Fibroblast of lung (primary cell): Measurements from ENCODE around the gene PBX1. TPM values are rescaled to one million over a fixed set of nuclear protein-coding genes. Genes with fewer than 3 reads are reported as not detected.

ENCODE experiments used
- DNase-seq, 2 donors: peaks; one replicate each; pipeline versions ENCODE4 v3.0.0 to v3.0.0-alpha.2; 2010; ENCODE audit warnings: low read depth in 2 of 2
- H2AFZ ChIP-seq: 2 replicates; pipeline ENCODE4 v1.5.1; 2012; ENCODE audit warnings: low read length, control low read depth, inconsistent platforms
- H3K27ac ChIP-seq: 2 replicates; pipeline ENCODE4 v1.5.1; 2011; ENCODE audit warnings: low read length, control low read depth; ENCODE audit not compliant: insufficient read depth
- H3K27me3 ChIP-seq: 2 replicates; pipeline ENCODE4 v1.5.1; 2011; ENCODE audit warnings: mild to moderate bottlenecking, low read length; ENCODE audit not compliant: control insufficient read depth, insufficient read depth
- H3K36me3 ChIP-seq: 2 replicates; pipeline ENCODE4 v1.5.1; 2011; ENCODE audit warnings: low read length; ENCODE audit not compliant: control insufficient read depth, insufficient read depth
- H3K4me1 ChIP-seq: 2 replicates; pipeline ENCODE4 v1.5.1; 2011; ENCODE audit warnings: low read length; ENCODE audit not compliant: control insufficient read depth, insufficient read depth; ENCODE audit errors: extremely low read depth
- H3K4me2 ChIP-seq: 2 replicates; pipeline ENCODE4 v1.5.1; 2011; ENCODE audit warnings: low read length, control low read depth; ENCODE audit not compliant: insufficient read depth; ENCODE audit errors: extremely low read depth
- H3K4me3 ChIP-seq, 4 experiments: fragments of 200-600 bp in 1 of 4; sonication (generic) in 1 of 4; replicated peaks in 1 of 4; 2 replicates each; pipeline ENCODE4 v1.5.1; 2011 to 2016; ENCODE audit warnings: low read length in 4 of 4, low read depth in 3 of 4, mild to moderate bottlenecking in 3 of 4, control low read depth in 2 of 4, inconsistent platforms in 1 of 4, mixed read lengths in 1 of 4; ENCODE audit not compliant: insufficient read depth in 1 of 4; ENCODE audit errors: control extremely low read depth in 1 of 4
- H3K79me2 ChIP-seq: 2 replicates; pipeline ENCODE4 v1.5.1; 2012; ENCODE audit warnings: mild to moderate bottlenecking, low read length, inconsistent platforms; ENCODE audit not compliant: control insufficient read depth, insufficient read depth
- H3K9ac ChIP-seq: 2 replicates; pipeline ENCODE4 v1.5.1; 2011; ENCODE audit warnings: mild to moderate bottlenecking, low read length, control low read depth; ENCODE audit not compliant: insufficient read depth
- H3K9me3 ChIP-seq: 2 replicates; pipeline ENCODE4 v1.5.1; 2012; ENCODE audit warnings: low read depth, low read length; ENCODE audit not compliant: control insufficient read depth, insufficient read depth
- H4K20me1 ChIP-seq: 2 replicates; pipeline ENCODE4 v1.5.1; 2011; ENCODE audit warnings: low read length; ENCODE audit not compliant: control insufficient read depth, insufficient read depth; ENCODE audit errors: extremely low read depth
- CTCF ChIP-seq, 2 donors: IDR thresholded peaks in 1 of 2; conservative IDR thresholded peaks in 1 of 2; 1 replicate in 1 of 2; 2 replicates in 1 of 2; pipeline ENCODE4 v1.5.1; 2011 to 2012; ENCODE audit warnings: low read length in 2 of 2, control low read depth in 1 of 2, inconsistent platforms in 1 of 2, low read depth in 1 of 2, mild to moderate bottlenecking in 1 of 2
- EZH2 ChIP-seq: IDR thresholded peaks from 2 replicates; pipeline ENCODE4 v1.5.1; 2012; ENCODE audit warnings: low read length, control low read depth, mild to moderate bottlenecking; ENCODE audit errors: missing control alignments
- polyA plus RNA-seq, 2 donors: library from polyadenylated mRNA; depleted of rRNA in 1 of 2; stranded (reverse) in 1 of 2; unstranded in 1 of 2; fragments of >200 nt; gene quantifications; 2 replicates each; pipeline ENCODE4 v1.2.1, GENCODE V29; 2011 to 2012; ENCODE audit warnings: missing spikeins in 1 of 2
- total RNA-seq: library from RNA; depleted of rRNA; stranded (reverse); fragments of >200 nt; gene quantifications from 2 replicates; pipeline ENCODE4 v1.2.1, GENCODE V29; 2014

PBX1 gene
- total and polyA plus RNA-seq, 2 donors (not counting 1 experiment from before 2014, with no cell fraction given), result 43.1 to 46.7 TPM

- Histone ChIP-seq H3K4me3 (peak overlapping the region in 2 of 4 experiments; percentile 39 to 53), H4K20me1 (no peaks in the 10 kb centered on the region), H3K79me2 (no peaks in the 10 kb centered on the region), H3K9me3 (no peaks in the 10 kb centered on the region), H3K9ac (no peak overlapping the region), H3K36me3 (no peaks in the 10 kb centered on the region), H3K4me2 (peak overlapping the region; percentile 59), H3K27me3 (no peaks in the 10 kb centered on the region), H3K27ac (no peak overlapping the region), H2AFZ (no peak overlapping the region), H3K4me1 (peaks cover 6% of the 10 kb centered on the region)
- no peak for TF ChIP-seq CTCF (conservative IDR thresholded peaks at IDR 0.05 in 1 of 2, IDR thresholded peaks at IDR 0.05 in 1 of 2; ENCODE audit: low read depth in 1 of 2, low read length in 2 of 2)
- TF ChIP-seq EZH2, result no peak
- DNase-seq, result no peak
These were observed 28.9 kb downstream of the PBX1 start for GRCh38 chr1:164587617-164588501.

DNA sequence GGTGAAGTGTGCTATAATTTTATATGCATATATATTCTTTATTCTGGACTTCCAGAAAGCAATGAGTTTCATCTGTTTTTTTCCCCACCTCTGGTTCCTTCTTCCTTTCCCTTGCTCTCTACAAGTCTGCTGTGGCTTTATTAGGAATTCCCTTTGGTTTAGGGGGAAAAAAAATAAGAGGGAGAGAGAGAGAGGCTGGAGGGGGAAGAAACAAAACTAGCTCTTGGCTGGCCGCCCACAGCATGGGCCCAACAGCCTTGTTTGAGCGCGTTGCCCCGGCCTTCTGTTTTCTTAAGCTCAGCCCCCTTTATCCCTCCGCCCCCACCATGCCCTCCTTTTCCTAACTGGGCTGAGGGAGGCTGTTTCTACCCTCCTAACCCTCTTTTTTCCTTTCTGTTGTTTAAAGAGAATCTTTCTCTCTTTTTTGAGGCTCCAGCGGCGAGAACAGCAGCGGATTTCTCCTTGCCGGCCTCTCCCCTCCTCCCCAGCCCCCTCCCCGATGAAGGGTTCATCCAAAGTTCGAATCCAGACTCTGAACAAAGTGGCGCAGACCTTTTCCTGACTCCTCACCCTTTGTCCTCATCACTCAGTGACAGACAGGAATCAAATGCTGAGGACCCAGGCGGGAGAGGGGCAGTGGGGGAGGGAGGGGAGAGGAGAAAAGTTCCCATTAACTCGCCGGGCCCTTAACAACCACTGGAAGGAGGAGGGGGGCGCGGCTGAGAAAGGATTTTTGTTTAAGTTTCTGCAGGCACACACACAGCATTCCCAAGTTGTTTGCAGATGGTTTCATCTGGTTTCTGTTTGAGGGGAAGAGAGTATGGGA, 29.7 kb downstream of the PBX1 start:
- H3K27ac ChIP-seq, result peak overlapping the region; percentile 15
- peak overlapping the region in 3 of 4 experiments; percentile 4 to 53 (median 39) for H3K4me3 ChIP-seq
- H3K4me1 ChIP-seq, result peaks cover 6% of the 10 kb centered on the region
- H2AFZ ChIP-seq, result no peak overlapping the region
- TF ChIP-seq CTCF (conservative IDR thresholded peaks at IDR 0.05 in 1 of 2, IDR thresholded peaks at IDR 0.05 in 1 of 2; ENCODE audit: low read depth in 1 of 2, low read length in 2 of 2), result no peak
- TF ChIP-seq EZH2, result no peak
- peak overlapping the region; percentile 74 for H3K4me2 ChIP-seq
- H4K20me1 ChIP-seq, result no peaks in the 10 kb centered on the region
- no peak overlapping the region for H3K9ac ChIP-seq
- H3K9me3 ChIP-seq, result no peaks in the 10 kb centered on the region
- DNase-seq, result peak; percentile 88 to 94
- no peaks in the 10 kb centered on the region for H3K27me3 ChIP-seq
- no peaks in the 10 kb centered on the region for H3K79me2 ChIP-seq
- H3K36me3 ChIP-seq, result no peaks in the 10 kb centered on the region

DNA sequence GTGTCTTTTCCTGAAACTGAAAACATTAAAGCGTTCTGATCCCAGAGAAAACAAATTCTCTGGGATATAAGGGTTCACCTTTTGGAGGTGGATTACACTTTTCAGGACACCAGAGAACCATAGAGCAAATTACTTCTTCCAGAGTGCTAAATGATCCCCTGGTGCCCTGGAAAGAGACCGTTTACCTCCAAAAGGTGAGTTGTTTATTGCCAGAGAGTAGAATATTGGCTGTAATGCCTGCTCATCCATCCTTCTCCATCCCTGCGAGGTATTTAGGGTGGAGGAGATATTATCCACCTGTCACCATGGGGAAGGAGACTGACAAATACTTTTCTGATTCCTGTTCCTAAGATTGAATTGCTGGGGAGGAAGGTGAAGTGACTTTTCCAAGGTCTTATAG, 30.4 kb downstream of the PBX1 start:
- H2AFZ ChIP-seq, result no peak overlapping the region
- no peaks in the 10 kb centered on the region for H3K79me2 ChIP-seq

More for the DNA sequence above, 30.4 kb downstream of the PBX1 start:
- H3K9me3 ChIP-seq, result no peaks in the 10 kb centered on the region
- TF ChIP-seq EZH2 (no peak), CTCF (conservative IDR thresholded peaks at IDR 0.05 in 1 of 2, IDR thresholded peaks at IDR 0.05 in 1 of 2; ENCODE audit: low read depth in 1 of 2, low read length in 2 of 2) (no peak)
- H3K4me3 ChIP-seq, result peak overlapping the region in 2 of 4 experiments; percentile 39 to 53
- H3K27ac ChIP-seq, result no peak overlapping the region
- H3K9ac ChIP-seq, result no peak overlapping the region
- H4K20me1 ChIP-seq, result no peaks in the 10 kb centered on the region
- peak overlapping the region; percentile 35 for H3K4me2 ChIP-seq
- H3K36me3 ChIP-seq, result no peaks in the 10 kb centered on the region
- H3K4me1 ChIP-seq, result peaks cover 6% of the 10 kb centered on the region
- no peak for DNase-seq
- no peaks in the 10 kb centered on the region for H3K27me3 ChIP-seq
